Heart left ventricle (tissue), 13 donors: ENCODE measurements around the gene ABCC1.

Experiments used
- POLR2A ChIP-seq, 2 donors: fragments of 450-650 bp; IDR thresholded peaks; one replicate each; pipeline ENCODE4 v1.6.1; 2017; ENCODE audit warnings: antibody characterized with exemption in 2 of 2, mild to moderate bottlenecking in 2 of 2, moderate library complexity in 2 of 2
- TF ChIP-seq, protein P1 (sequence below), 12 donors: fragments of 200-600 bp; sonication (generic) in 4 of 12; IDR thresholded peaks; one replicate each; pipeline versions ENCODE4 v1.5.0 to v1.8.0; 2018 to 2022; ENCODE audit warnings: antibody characterized with exemption in 12 of 12, mild to moderate bottlenecking in 5 of 12
- donor health status: ischemic (EF 13 %, LVEDD 7.1; RV severe dilation, severe dysfunction).
- donor health status: DM: no; HTN: yes; CAD: no.
- donor health status: DM: no; HTN: no; CAD: no.
- donor health status: ischemic (EF 25% LVEDD 6.9; RV normal size, moderate dysfunction).
- donor health status: ischemic (EF 25% LVEDD 5.7; RV mildly dilated, moderate dysfunction).
- donor health status: ischemic (EF 35%, LVEDD 5.7; RV mildly dilated, moderate dysfunction).
- donor health status: nonischemic (EF 11% LVEDD 7.7; RV severe dilation, severe dysfunction).
- donor health status: DM: yes; HTN: yes; CAD: no.
- donor health status: PGD.
- donor health status: ischemic (EF 29% LVEDD 5.4; RV normal size, mild dysfunction).
- donor health status: nonischemic (EF 23%, LVEDD 6.1; RV moderate dilation, normal function).

DNA sequence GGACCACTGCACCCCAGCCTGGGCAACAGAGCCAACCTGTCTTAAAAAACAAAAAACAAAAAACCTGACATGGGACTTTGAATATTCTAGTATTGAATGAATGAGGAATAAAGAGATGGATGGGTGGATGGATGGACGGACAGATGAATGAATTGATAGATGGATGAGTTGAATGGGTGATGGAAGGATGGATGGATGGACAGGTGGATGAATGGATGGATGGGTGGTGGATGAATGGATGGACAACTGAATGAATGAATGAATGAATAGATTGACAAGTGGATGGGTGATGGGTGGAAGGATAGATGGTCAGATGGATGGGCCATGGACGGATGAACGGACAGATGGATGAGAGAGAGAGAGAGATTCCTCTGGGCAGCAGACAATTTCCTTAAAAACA is 38.2 kb upstream of the ABCC1 start:
- TF ChIP-seq, protein P1, sequence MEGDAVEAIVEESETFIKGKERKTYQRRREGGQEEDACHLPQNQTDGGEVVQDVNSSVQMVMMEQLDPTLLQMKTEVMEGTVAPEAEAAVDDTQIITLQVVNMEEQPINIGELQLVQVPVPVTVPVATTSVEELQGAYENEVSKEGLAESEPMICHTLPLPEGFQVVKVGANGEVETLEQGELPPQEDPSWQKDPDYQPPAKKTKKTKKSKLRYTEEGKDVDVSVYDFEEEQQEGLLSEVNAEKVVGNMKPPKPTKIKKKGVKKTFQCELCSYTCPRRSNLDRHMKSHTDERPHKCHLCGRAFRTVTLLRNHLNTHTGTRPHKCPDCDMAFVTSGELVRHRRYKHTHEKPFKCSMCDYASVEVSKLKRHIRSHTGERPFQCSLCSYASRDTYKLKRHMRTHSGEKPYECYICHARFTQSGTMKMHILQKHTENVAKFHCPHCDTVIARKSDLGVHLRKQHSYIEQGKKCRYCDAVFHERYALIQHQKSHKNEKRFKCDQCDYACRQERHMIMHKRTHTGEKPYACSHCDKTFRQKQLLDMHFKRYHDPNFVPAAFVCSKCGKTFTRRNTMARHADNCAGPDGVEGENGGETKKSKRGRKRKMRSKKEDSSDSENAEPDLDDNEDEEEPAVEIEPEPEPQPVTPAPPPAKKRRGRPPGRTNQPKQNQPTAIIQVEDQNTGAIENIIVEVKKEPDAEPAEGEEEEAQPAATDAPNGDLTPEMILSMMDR (IDR thresholded peaks at IDR 0.05): no peak
- no peak for TF ChIP-seq POLR2A (IDR thresholded peaks at IDR 0.05)
